IPS-18c (cell line): Measurements from ENCODE around the gene MAFF.
"Not testable (repeated sequence)": the region's sequence is repeated elsewhere in the genome, so short reads cannot be mapped to it uniquely, and the experiment has no call there.

Experiments used
- H3K4me3 ChIP-seq: 2 replicates; pipeline ENCODE4 v1.7.0; 2013; ENCODE audit warnings: low read depth, mild to moderate bottlenecking, low read length, moderate library complexity; ENCODE audit not compliant: insufficient read depth
- H3K9me3 ChIP-seq: one replicate; pipeline ENCODE4 v1.6.1; 2013; ENCODE audit warnings: mild to moderate bottlenecking, low read length, moderate library complexity; ENCODE audit not compliant: control insufficient read depth, insufficient read depth

MAFF gene

GRCh38 chr22:38201711-38202436, at the start of gene MAFF:
TSS of gene MAFF (plus strand) at chr22:38201994. CDS start at chr22:38213854, 11,860 bp downstream.
- H3K9me3 ChIP-seq: no peaks in the 10 kb centered on the region
- peak within 1 kb of the TSS; percentile 83 for H3K4me3 ChIP-seq

DNA sequence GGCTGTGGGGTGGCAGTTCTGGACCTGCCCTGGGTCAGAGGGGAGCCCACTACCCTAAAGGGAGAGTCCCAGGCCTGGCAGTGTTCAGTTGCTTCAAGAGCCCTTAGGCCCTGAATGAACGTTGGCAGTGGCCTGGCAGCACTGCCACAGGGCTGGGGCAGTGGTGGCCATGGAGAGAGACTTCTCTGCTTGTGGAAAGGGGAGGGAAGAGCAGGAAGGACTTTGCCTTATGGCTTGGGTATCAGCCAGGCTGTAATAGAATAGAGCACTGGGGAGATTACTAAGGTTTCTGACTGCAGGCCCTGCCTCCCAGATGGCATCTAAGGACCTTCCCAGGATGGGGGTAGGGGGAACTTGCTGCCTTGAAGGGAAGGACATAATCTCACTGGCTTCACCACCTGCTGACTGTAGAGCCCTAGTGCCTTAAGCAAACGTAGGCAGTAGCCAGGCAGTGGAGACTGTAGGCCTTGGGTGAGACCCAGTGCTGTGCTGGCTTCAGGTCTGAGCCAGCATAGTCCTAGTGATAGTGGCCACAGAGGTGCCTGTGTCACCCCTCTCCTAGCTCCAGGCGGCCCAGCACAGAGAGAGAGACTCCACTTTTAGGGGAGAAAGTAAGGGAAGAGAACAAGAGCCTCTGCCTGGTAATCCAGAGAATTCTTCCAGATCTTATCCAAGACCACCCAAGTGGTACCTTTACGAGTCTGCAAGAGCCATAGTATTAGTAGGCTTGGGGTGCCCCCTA, 47.8 kb upstream of the MAFF start:
- no peaks in the 10 kb centered on the region for H3K9me3 ChIP-seq
- H3K4me3 ChIP-seq: no peak overlapping the region

DNA sequence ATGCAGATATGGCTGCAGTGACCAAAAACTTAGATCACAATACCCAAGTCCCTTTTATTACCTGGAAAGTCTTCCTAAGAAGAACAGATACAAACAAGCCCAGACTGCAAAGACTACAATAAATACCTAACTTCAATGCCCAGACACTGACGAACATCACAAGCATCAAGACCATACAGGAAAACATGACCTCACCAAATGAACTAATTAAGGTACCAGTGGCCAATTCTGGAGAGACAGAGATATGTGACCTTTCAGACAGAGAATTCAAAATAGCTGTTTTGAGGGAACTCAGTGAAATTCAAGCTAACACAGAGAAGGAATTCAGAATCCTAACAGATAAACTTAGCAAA, 47.3 kb upstream of the MAFF start:
- not testable (repeated sequence) for H3K4me3 ChIP-seq, H3K9me3 ChIP-seq

- no peak overlapping the region for H3K4me3 ChIP-seq
- H3K9me3 ChIP-seq: no peaks in the 10 kb centered on the region
These were observed 46.1 kb upstream of the MAFF start for GRCh38 chr22:38155703-38156102.

DNA sequence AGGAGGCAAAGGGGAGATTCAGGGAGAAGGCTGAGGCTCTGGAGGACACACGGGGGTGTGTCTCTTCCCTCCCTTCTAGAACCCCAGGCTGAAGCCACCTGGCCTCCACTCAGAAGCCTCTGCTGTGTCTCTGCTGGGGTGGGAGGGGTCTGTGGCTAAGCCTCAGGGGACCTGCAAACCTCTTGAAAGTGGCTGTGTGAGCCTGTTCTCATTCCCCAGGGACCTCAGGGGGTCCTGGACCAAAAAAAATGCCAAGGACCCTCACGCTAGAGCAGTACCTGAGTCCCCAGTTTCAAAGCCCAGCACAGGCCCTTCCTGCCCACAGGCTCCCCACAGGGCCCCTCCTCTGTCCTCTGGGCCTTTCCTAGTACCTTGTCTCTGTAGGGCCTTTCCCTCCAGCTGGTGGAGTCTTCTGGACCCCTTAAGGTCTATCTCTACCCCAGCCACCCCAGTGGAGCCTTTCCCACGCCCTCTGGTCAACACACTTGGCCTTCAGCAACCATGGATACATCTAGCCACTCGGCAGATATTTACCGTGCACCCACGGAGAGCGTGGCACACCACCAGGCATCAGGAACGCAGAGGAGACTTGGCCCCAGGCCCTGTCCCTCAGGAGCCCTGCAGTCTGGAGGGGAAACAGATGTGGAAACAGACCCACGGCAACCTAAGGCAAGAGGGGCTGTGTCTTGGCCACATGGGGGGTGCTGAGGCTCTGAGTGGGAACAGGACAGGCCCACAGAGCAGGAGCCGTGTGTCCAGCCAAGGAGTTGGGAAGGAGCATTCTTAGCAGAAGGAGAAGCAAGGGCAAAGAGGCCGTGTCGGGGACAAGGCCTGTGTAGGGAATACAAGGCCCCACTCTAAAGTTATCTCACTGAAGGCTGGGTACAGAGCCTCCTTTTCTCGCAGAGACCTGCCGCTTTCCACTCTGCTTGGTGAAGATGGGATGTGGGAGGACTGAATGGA, 38.6 kb upstream of the MAFF start:
- Histone ChIP-seq H3K4me3 (no peak overlapping the region), H3K9me3 (no peaks in the 10 kb centered on the region)

GRCh38 chr22:38163844-38164550, 37.8 kb upstream of the MAFF start:
- Histone ChIP-seq H3K9me3 (no peaks in the 10 kb centered on the region), H3K4me3 (no peak overlapping the region)

DNA sequence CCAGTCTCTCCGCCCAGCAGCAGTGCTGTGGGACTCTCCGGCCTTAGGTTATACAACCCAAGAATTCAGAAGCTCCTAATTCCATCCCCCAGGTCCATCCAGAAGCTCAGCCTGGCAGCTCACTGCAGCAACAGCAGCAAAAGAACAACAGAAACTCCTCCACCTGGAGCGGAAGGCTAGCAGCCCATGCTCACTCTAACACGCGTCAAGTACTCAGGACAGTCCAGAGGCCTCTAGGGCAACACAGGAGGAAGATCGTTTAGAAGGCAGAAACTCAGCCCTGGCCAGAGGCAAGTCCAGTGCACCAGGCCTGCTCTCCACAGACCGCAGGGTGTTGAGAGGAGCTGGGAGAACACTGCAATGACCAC, 37.3 kb upstream of the MAFF start:
- no peaks in the 10 kb centered on the region for H3K9me3 ChIP-seq
- no peak overlapping the region for H3K4me3 ChIP-seq

GRCh38 chr22:38165922-38166593, 35.7 kb upstream of the MAFF start:
- H3K9me3 ChIP-seq: no peaks in the 10 kb centered on the region

GRCh38 chr22:38167988-38168407, 33.8 kb upstream of the MAFF start:
- H3K4me3 ChIP-seq: no peak overlapping the region

More at GRCh38 chr22:38165922-38166593, 35.7 kb upstream of the MAFF start:
- no peak overlapping the region for H3K4me3 ChIP-seq

DNA sequence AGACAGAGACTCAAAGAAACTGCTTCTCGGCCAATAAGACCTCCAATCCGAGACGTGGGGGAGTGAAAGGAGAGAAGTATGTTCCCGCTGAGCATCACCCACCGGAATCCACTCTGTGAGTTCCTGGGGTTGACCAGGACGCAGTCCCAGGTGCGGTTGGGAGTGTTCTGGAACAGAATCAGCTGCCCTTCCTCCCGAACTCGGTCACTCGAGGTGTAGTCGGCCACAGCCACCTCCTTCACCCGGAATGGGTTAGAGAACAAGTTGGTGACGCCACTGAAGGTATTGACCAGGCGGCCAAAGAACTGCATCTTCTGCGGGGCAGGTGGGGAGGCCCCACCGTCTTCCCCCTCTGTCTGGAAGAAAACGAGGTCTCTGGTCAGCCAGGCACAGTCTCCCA, 32.7 kb upstream of the MAFF start:
- no peak overlapping the region for H3K4me3 ChIP-seq
- no peaks in the 10 kb centered on the region for H3K9me3 ChIP-seq

More at GRCh38 chr22:38167988-38168407, 33.8 kb upstream of the MAFF start:
- no peaks in the 10 kb centered on the region for H3K9me3 ChIP-seq

GRCh38 chr22:38170469-38170868, 31.3 kb upstream of the MAFF start:
- Histone ChIP-seq H3K4me3 (no peak overlapping the region), H3K9me3 (no peaks in the 10 kb centered on the region)

DNA sequence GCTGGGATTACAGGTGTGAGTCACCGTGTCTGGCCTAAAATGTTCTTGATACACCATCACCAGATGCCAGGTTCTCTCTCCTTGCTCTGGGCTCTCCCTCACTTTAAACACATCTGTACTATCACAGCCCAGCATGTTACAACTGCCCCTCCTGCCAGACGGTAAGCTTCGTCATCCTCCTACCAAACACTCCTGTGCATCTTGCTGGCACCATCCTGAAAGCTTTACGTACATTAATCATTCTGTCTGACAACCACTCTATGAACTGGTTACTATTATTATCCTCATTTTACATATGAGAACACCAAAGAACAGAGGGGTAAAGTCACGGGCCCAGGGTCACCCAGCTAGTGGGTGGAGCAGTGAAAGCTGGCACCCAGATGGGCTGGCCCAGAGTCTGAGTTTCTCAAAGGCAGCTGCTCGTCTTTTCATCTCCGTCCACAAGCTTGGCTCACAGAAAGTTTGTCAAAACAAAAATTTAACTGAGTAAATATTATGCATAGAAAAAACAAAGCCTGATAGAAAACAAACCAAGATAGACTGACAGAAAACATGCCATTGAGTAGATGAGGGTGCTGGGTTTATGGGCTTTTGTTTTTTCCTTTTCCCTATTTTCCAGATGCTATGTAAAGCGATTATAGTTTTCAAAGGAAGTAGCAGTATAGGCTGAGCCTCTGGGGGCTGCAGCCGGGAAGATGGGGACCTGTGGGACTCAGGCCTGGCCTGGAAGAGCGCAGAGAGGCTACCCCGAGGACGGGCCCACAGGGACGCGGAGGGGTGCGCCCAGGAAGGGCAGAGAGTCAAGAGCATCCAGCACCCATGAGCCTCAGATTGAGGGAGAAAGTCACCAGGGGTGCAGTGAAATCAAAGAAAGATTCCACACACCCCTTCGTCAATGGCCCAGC, 29.6 kb upstream of the MAFF start:
- Histone ChIP-seq H3K4me3 (no peak overlapping the region), H3K9me3 (no peaks in the 10 kb centered on the region)

DNA sequence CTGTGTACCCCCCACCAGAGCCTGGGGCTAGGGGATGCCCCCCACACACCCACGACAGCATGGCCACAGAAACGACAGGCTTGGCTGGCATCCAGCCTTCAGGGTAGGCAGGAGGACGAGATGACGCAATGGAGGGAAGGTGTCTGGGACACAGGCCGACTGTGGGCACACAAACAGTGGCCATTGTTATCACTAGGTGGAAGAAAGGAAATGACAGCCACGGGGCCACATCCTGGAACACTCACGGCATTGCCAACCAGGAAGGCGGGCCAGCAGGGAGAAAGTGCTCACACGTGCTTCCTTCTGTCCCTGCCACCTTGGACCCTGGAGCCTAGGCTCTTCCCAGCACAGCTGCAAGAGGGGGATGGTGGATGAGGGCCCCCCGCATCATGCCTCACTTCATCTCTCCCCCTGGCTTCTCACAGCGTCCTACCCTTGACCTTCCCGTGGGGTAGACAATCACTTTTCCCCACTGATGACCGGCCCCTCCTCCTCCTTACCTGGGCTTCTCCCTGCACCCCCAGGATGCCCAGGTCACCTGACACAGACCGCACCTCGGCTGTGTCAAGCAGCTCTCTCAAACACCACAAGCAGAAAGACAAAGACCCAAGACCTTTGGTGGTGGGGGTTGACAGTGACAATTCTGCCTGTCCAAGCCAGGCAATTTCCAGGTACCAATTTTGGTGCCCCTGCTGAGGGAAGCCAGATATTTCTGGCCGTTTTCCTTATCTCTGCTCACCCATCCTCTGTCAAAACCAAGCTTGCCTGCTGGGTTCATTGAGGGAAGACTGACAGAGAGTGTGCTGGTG, 28.8 kb upstream of the MAFF start:
- Histone ChIP-seq H3K4me3 (no peak overlapping the region), H3K9me3 (no peaks in the 10 kb centered on the region)

DNA sequence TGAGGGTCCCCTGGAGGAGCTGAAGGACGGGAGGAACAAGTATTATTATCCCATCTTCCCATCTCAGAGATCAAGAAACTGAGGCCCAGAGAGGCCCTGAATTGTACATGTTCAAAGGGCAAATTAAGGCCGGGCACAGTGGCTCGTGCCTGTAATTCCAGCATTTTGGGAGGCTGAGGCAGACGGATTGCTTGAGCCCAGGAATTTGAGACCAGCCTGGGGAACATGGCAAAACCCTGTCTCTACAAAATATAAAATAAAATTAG, 28.2 kb upstream of the MAFF start:
- no peak overlapping the region for H3K4me3 ChIP-seq
- no peaks in the 10 kb centered on the region for H3K9me3 ChIP-seq

DNA sequence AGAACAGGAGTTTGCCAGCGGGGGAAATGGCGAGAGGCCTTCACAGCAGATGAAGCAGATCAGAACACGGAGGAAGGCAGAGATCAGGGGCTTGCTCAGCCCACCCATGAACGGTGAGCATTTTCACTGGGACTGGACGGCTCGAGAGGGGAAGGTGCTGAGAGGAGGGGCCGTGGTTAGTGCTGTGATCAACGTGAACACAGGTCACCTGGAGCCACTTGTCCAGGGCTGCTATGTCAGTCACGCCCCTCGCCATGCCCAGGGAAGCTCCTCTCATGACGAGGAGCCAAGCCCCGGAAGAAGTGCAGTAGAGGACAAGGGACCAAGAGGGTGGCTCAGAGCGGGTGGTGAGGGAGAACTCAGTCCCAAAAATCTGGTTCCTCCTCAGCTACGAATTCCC, 27.2 kb upstream of the MAFF start:
- Histone ChIP-seq H3K9me3 (no peaks in the 10 kb centered on the region), H3K4me3 (no peak overlapping the region)
